K562 (cell line): ENCODE data around the gene USP12. TPM values are rescaled to one million over a fixed set of nuclear protein-coding genes. Genes with fewer than 3 reads are reported as not detected.
A peak's percentile ranks its signal among the peaks of the same experiment; 100 is the strongest.

Source experiments
- CC2D1A ChIP-seq: fragments of 450-650 bp; IDR thresholded peaks from 2 replicates; pipeline ENCODE4 v1.6.1; 2017; ENCODE audit warnings: mild to moderate bottlenecking
- DDX20 ChIP-seq: fragments of 450-650 bp; IDR thresholded peaks from 2 replicates; pipeline ENCODE4 v1.6.1; 2016; ENCODE audit warnings: missing genetic modification characterization, low read depth, mild to moderate bottlenecking, missing compliant biosample characterization, moderate library complexity
- EP300 ChIP-seq: IDR thresholded peaks from 2 replicates; pipeline ENCODE4 v1.6.1; 2012; ENCODE audit warnings: low read length, improper control_type of control experiment
- ETV5 ChIP-seq: sonication (generic); formaldehyde crosslinking; IDR thresholded peaks from 2 replicates; pipeline ENCODE4 v1.4.0; 2020; ENCODE audit warnings: low read depth, mild to moderate bottlenecking, missing genetic modification reagents
- HNRNPH1 ChIP-seq: fragments of 200-400 bp; formaldehyde crosslinking; optimal IDR thresholded peaks from 2 replicates; pipeline ENCODE3; 2017; ENCODE audit warnings: low read depth, mild to moderate bottlenecking, low read length, moderate library complexity
- NFE2L1 ChIP-seq: fragments of 450-650 bp; IDR thresholded peaks from 2 replicates; pipeline ENCODE4 v1.6.1; 2016; ENCODE audit warnings: missing genetic modification characterization, low read depth, mild to moderate bottlenecking, missing compliant biosample characterization, moderate library complexity, borderline replicate concordance
- NFIC ChIP-seq: fragments of 450-650 bp; IDR thresholded peaks from 2 replicates; pipeline ENCODE4 v1.6.1; 2017; ENCODE audit warnings: mild to moderate bottlenecking, inconsistent platforms
- RBBP5 ChIP-seq: fragments of 200-600 bp; sonication (generic); IDR thresholded peaks from 2 replicates; pipeline ENCODE4 v1.6.1; 2012; ENCODE audit warnings: borderline replicate concordance, mild to moderate bottlenecking, low read length, control low read depth, inconsistent platforms; ENCODE audit not compliant: insufficient read depth, poor library complexity, severe bottlenecking
- TEAD2 ChIP-seq: fragments of 450-650 bp; IDR thresholded peaks from 2 replicates; pipeline ENCODE4 v1.6.1; 2016; ENCODE audit warnings: missing genetic modification characterization, control low read depth, missing compliant biosample characterization
- TSC22D4 ChIP-seq: fragments of 450-650 bp; IDR thresholded peaks from 2 replicates; pipeline ENCODE4 v1.6.1; 2016; ENCODE audit warnings: missing genetic modification characterization, missing biosample characterization, control low read depth
- ZBTB1 ChIP-seq: sonication (generic); formaldehyde crosslinking; IDR thresholded peaks from 2 replicates; pipeline ENCODE4 v1.8.1; 2023; ENCODE audit warnings: missing genetic modification reagents, low read depth, mild to moderate bottlenecking, borderline replicate concordance
- ZC3H4 ChIP-seq: sonication (generic); formaldehyde crosslinking; IDR thresholded peaks from 2 replicates; pipeline ENCODE4 v1.9.0; 2021; ENCODE audit warnings: missing genetic modification reagents, borderline replicate concordance
- ZNF146 ChIP-seq: IDR thresholded peaks from one replicate; pipeline ENCODE4 v1.6.1; 2018; ENCODE audit warnings: missing compliant biosample characterization; ENCODE audit not compliant: unreplicated experiment
- ZNF507 ChIP-seq: conservative IDR thresholded peaks from 2 replicates; pipeline ENCODE4 v1.6.1; 2017; ENCODE audit warnings: missing genetic modification characterization, missing compliant biosample characterization
- ZNF780A ChIP-seq: fragments of 250-450 bp; sonication (Bioruptor Pico); IDR thresholded peaks from 2 replicates; pipeline ENCODE4 v1.5.0; 2021; ENCODE audit warnings: mild to moderate bottlenecking
- polyA plus RNA-seq, 8 experiments: library from polyadenylated mRNA; depleted of rRNA in 4 of 8; stranded (reverse) in 5 of 8; unstranded in 3 of 8; fragments of >200 nt; fragmentation: Nextera tagmentation in 2 of 8; fragmentation: Illumina TruSeq in 1 of 8; extraction: Ambion mirVana in 2 of 8; extraction: Trizol in 1 of 8; gene quantifications; 2 replicates each; pipeline versions ENCODE4 v1.2.1 to v1.2.3, GENCODE V29; 2011 to 2014; ENCODE audit warnings: inconsistent platforms in 1 of 8, missing spikeins in 1 of 8
- total RNA-seq, 7 experiments: library from RNA; depleted of rRNA in 6 of 7; stranded (reverse); fragments of >200 nt in 6 of 7; fragmentation: Illumina TruSeq in 2 of 7; extraction: Trizol in 2 of 7; gene quantifications; 2 replicates each; pipeline versions ENCODE4 v1.2.1 to v1.2.3, GENCODE V29; 2011 to 2021; ENCODE audit warnings: low replicate concordance in 1 of 7
- TF ChIP-seq, protein P1 (sequence below): fragments of 250-450 bp; sonication (Bioruptor Pico); IDR thresholded peaks from 2 replicates; pipeline ENCODE4 v1.4.0; 2020
- TF ChIP-seq, protein P2 (sequence below): fragments of 450-650 bp; IDR thresholded peaks from 2 replicates; pipeline ENCODE4 v1.6.1; 2017; ENCODE audit warnings: antibody characterized with exemption, mild to moderate bottlenecking

USP12 gene
- total and polyA plus RNA-seq, 9 of the 15 experiments (the other 6 are each of a cell fraction or from before 2014, with no cell fraction given) = 1.8 to 20.5 (median 13.3) TPM

GRCh38 chr13:27182844-27183497 is 11.4 kb upstream of the USP12 start (continued):
- TF ChIP-seq RBBP5 (peak; percentile 55), TEAD2 (tag) (0 out of 2 replicates have a peak, but pooled peaks have one; percentile 25), ZC3H4 (CRISPR knock-in tag) (no peak), DDX20 (tag) (no peak), TSC22D4 (tag) (no peak), NFE2L1 (tag) (no peak), ZNF780A (CRISPR knock-in tag) (no peak), ETV5 (CRISPR knock-in tag) (no peak), ZNF507 (tag) (no peak), ZBTB1 (CRISPR knock-in tag) (no peak), CC2D1A (no peak), EP300 (peak; percentile 67), HNRNPH1 (no peak), ZNF146 (CRISPR knock-in tag) (no peak), NFIC (no peak)
- TF ChIP-seq, protein P1, sequence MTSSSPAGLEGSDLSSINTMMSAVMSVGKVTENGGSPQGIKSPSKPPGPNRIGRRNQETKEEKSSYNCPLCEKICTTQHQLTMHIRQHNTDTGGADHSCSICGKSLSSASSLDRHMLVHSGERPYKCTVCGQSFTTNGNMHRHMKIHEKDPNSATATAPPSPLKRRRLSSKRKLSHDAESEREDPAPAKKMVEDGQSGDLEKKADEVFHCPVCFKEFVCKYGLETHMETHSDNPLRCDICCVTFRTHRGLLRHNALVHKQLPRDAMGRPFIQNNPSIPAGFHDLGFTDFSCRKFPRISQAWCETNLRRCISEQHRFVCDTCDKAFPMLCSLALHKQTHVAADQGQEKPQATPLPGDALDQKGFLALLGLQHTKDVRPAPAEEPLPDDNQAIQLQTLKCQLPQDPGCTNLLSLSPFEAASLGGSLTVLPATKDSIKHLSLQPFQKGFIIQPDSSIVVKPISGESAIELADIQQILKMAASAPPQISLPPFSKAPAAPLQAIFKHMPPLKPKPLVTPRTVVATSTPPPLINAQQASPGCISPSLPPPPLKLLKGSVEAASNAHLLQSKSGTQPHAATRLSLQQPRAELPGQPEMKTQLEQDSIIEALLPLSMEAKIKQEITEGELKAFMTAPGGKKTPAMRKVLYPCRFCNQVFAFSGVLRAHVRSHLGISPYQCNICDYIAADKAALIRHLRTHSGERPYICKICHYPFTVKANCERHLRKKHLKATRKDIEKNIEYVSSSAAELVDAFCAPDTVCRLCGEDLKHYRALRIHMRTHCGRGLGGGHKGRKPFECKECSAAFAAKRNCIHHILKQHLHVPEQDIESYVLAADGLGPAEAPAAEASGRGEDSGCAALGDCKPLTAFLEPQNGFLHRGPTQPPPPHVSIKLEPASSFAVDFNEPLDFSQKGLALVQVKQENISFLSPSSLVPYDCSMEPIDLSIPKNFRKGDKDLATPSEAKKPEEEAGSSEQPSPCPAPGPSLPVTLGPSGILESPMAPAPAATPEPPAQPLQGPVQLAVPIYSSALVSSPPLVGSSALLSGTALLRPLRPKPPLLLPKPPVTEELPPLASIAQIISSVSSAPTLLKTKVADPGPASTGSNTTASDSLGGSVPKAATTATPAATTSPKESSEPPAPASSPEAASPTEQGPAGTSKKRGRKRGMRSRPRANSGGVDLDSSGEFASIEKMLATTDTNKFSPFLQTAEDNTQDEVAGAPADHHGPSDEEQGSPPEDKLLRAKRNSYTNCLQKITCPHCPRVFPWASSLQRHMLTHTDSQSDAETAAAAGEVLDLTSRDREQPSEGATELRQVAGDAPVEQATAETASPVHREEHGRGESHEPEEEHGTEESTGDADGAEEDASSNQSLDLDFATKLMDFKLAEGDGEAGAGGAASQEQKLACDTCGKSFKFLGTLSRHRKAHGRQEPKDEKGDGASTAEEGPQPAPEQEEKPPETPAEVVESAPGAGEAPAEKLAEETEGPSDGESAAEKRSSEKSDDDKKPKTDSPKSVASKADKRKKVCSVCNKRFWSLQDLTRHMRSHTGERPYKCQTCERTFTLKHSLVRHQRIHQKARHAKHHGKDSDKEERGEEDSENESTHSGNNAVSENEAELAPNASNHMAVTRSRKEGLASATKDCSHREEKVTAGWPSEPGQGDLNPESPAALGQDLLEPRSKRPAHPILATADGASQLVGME (CRISPR knock-in tag) = no peak
- TF ChIP-seq, protein P2, sequence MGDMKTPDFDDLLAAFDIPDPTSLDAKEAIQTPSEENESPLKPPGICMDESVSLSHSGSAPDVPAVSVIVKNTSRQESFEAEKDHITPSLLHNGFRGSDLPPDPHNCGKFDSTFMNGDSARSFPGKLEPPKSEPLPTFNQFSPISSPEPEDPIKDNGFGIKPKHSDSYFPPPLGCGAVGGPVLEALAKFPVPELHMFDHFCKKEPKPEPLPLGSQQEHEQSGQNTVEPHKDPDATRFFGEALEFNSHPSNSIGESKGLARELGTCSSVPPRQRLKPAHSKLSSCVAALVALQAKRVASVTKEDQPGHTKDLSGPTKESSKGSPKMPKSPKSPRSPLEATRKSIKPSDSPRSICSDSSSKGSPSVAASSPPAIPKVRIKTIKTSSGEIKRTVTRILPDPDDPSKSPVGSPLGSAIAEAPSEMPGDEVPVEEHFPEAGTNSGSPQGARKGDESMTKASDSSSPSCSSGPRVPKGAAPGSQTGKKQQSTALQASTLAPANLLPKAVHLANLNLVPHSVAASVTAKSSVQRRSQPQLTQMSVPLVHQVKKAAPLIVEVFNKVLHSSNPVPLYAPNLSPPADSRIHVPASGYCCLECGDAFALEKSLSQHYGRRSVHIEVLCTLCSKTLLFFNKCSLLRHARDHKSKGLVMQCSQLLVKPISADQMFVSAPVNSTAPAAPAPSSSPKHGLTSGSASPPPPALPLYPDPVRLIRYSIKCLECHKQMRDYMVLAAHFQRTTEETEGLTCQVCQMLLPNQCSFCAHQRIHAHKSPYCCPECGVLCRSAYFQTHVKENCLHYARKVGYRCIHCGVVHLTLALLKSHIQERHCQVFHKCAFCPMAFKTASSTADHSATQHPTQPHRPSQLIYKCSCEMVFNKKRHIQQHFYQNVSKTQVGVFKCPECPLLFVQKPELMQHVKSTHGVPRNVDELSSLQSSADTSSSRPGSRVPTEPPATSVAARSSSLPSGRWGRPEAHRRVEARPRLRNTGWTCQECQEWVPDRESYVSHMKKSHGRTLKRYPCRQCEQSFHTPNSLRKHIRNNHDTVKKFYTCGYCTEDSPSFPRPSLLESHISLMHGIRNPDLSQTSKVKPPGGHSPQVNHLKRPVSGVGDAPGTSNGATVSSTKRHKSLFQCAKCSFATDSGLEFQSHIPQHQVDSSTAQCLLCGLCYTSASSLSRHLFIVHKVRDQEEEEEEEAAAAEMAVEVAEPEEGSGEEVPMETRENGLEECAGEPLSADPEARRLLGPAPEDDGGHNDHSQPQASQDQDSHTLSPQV = no peak
